MCF 10A (cell line): Measurements from ENCODE around the gene KCNAB1. TPM values are rescaled to one million over a fixed set of nuclear protein-coding genes. Genes with fewer than 3 reads are reported as not detected.
"Not testable (repeated sequence)": the region's sequence is repeated elsewhere in the genome, so short reads cannot be mapped to it uniquely, and the experiment has no call there.

Experiments used
- BruUV-seq: library from RNA; stranded (reverse); fragments of 400-500 nt; replicated peaks from 2 replicates; lab custom pipeline; 2021; lab: Mats Ljungman, UMichigan
- CTCF ChIA-PET: fragments of 300-600 bp; sonication (Branson Sonifier 250); formaldehyde crosslinking; extraction: SDS; loops from one replicate; lab custom pipeline; 2021; ENCODE audit warnings: antibody characterized with exemption, inconsistent platforms; lab: Yijun Ruan, JAX
- POLR2A ChIA-PET: fragments of 300-600, 350-650 bp; sonication (Branson Sonifier 250); formaldehyde crosslinking; extraction: SDS; loops from one replicate; lab custom pipeline; 2020; ENCODE audit warnings: antibody characterized with exemption, inconsistent platforms; lab: Yijun Ruan, JAX
- DNase-seq: peaks from one replicate; pipeline ENCODE4 v3.0.0-alpha.2; 2018; ENCODE audit not compliant: unreplicated experiment
- H3K27ac Mint-ChIP-seq: one replicate; pipeline ENCODE4 v1.8.0; 2022; ENCODE audit warnings: mild to moderate bottlenecking, low read depth, mixed read lengths; ENCODE audit not compliant: unreplicated experiment
- H3K27me3 Mint-ChIP-seq: one replicate; pipeline ENCODE4 v1.8.0; 2022; ENCODE audit warnings: mixed read lengths; ENCODE audit not compliant: insufficient read depth, unreplicated experiment
- H3K36me3 Mint-ChIP-seq: one replicate; pipeline ENCODE4 v1.8.0; 2022; ENCODE audit warnings: mild to moderate bottlenecking, moderate library complexity, mixed read lengths; ENCODE audit not compliant: insufficient read depth, unreplicated experiment
- H3K4me1 Mint-ChIP-seq: one replicate; pipeline ENCODE4 v1.8.0; 2022; ENCODE audit warnings: mixed read lengths; ENCODE audit not compliant: insufficient read depth, unreplicated experiment
- H3K4me3 Mint-ChIP-seq: one replicate; pipeline ENCODE4 v1.8.0; 2022; ENCODE audit warnings: mild to moderate bottlenecking, moderate library complexity, mixed read lengths; ENCODE audit not compliant: unreplicated experiment
- H3K9me3 Mint-ChIP-seq: one replicate; pipeline ENCODE4 v1.8.0; 2022; ENCODE audit warnings: mixed read lengths; ENCODE audit not compliant: unreplicated experiment
- CTCF ChIP-seq: fragments of 200-600 bp; IDR thresholded peaks from one replicate; pipeline ENCODE4 v1.8.0; 2022; ENCODE audit warnings: antibody characterized with exemption, mild to moderate bottlenecking; ENCODE audit not compliant: unreplicated experiment
- intact Hi-C: fragments of 100-400 bp; cut with micrococcal nuclease; formaldehyde crosslinking; loops from 2 replicates; pipeline ENCODE4 v1.14.1; 2022
- total RNA-seq: library from RNA; stranded (reverse); gene quantifications from 2 replicates; pipeline ENCODE4 v1.2.3, GENCODE V29; 2022

Gene KCNAB1
- total RNA-seq, 1 experiment from 2014 or later, result 0.44 TPM

GRCh38 chr3:156274791-156275190 is 154.4 kb downstream of the KCNAB1 start:
- intact Hi-C loops, result no loop called here
- peaks cover 11% of the 10 kb centered on the region for H3K27me3 Mint-ChIP-seq
- H3K4me3 Mint-ChIP-seq, result no peak overlapping the region
- CTCF ChIA-PET, result no interaction called here
- no peak overlapping the region for H3K27ac Mint-ChIP-seq
- no TSS peak for BruUV-seq
- no peaks in the 10 kb centered on the region for H3K4me1 Mint-ChIP-seq
- no peak for DNase-seq
- H3K9me3 Mint-ChIP-seq, result no peaks in the 10 kb centered on the region
- no peaks in the 10 kb centered on the region for H3K36me3 Mint-ChIP-seq
- POLR2A ChIA-PET, result no interaction called here
- TF ChIP-seq CTCF, result no peak

- H3K27me3 Mint-ChIP-seq, result peaks cover 17% of the 10 kb centered on the region
- intact Hi-C loops, CTCF ChIA-PET, H3K36me3 Mint-ChIP-seq, H3K4me3 Mint-ChIP-seq, H3K27ac Mint-ChIP-seq, POLR2A ChIA-PET, DNase-seq, H3K4me1 Mint-ChIP-seq, H3K9me3 Mint-ChIP-seq, BruUV-seq: not testable (repeated sequence)
Measured at GRCh38 chr3:156284637-156285036, 164.3 kb downstream of the KCNAB1 start.

- Mint-ChIP-seq H3K36me3 (no peaks in the 10 kb centered on the region), H3K9me3 (no peaks in the 10 kb centered on the region), H3K4me1 (no peaks in the 10 kb centered on the region), H3K4me3 (no peak overlapping the region), H3K27ac (no peak overlapping the region), H3K27me3 (peaks cover 26% of the 10 kb centered on the region)
- CTCF ChIA-PET, result no interaction called here
- no peak for TF ChIP-seq CTCF
- intact Hi-C loops, result no loop called here
- no TSS peak for BruUV-seq
- no peak for DNase-seq
- POLR2A ChIA-PET, result no interaction called here
Measured at GRCh38 chr3:156285626-156286025, 165.2 kb downstream of the KCNAB1 start.

GRCh38 chr3:156290924-156291271 is 170.5 kb downstream of the KCNAB1 start:
- ChIA-PET CTCF (no interaction called here), POLR2A (no interaction called here)
- Mint-ChIP-seq H3K36me3 (no peaks in the 10 kb centered on the region), H3K4me3 (no peak overlapping the region), H3K9me3 (no peaks in the 10 kb centered on the region), H3K27ac (no peak overlapping the region), H3K4me1 (no peaks in the 10 kb centered on the region), H3K27me3 (peaks cover 63% of the 10 kb centered on the region)
- BruUV-seq, result no TSS peak
- intact Hi-C loops, result no loop called here
- TF ChIP-seq CTCF, result no peak
- no peak for DNase-seq
